Stimulated activated naive CD4-positive, alpha-beta T cell (primary cell): ENCODE data around the gene GPAT3.

Source experiments
- DNase-seq, 6 experiments: peaks; one replicate each; lab custom pipeline; 2025; lab: John Stamatoyannopoulos, UW

The GPAT3 gene

GRCh38 chr4:83644677-83645659 lies 109.1 kb downstream of the GPAT3 start:
- peak in 4 of 6 experiments; percentile 3 to 69 (median 30) for DNase-seq

DNA sequence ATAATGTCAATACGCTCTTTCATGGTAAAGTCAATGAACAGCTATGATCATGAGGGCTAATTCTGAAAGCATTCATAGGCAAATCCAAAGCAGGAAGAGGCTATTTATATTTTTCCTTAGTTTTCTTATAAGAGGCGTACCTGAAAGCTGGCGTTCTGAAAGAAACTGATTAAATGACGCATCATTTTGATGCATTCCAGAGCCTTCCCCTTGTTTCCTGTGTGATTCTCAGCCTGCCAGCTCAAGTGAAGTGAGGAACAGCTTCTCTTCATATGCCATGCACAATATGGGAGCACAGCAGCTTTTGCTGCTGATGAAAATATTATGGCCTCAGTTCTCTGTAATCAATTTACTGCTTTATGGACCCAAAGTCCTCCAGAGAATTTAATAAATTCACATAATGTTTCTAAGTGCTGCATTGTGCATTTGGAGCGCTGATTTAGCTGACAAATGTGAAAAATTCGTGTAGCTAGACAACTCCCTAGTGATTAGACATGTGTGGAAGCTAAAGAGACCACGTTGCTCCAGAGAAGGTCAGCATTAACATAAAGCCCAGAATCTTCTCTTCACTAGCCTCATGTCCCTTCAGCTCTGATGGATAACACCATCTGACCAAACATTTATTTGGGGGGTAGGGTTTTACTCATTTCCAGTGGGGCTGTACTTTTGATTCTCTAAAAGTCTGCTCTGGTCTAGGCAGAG lies 110.8 kb downstream of the GPAT3 start:
- DNase-seq = no peak

- DNase-seq = no peak
Measured at GRCh38 chr4:83651846-83652245, 115.9 kb downstream of the GPAT3 start.
